Measurements from ENCODE around the gene G0S2.

- TF ChIP-seq, protein P1, sequence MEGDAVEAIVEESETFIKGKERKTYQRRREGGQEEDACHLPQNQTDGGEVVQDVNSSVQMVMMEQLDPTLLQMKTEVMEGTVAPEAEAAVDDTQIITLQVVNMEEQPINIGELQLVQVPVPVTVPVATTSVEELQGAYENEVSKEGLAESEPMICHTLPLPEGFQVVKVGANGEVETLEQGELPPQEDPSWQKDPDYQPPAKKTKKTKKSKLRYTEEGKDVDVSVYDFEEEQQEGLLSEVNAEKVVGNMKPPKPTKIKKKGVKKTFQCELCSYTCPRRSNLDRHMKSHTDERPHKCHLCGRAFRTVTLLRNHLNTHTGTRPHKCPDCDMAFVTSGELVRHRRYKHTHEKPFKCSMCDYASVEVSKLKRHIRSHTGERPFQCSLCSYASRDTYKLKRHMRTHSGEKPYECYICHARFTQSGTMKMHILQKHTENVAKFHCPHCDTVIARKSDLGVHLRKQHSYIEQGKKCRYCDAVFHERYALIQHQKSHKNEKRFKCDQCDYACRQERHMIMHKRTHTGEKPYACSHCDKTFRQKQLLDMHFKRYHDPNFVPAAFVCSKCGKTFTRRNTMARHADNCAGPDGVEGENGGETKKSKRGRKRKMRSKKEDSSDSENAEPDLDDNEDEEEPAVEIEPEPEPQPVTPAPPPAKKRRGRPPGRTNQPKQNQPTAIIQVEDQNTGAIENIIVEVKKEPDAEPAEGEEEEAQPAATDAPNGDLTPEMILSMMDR (IDR thresholded peaks at IDR 0.05), result no peak
- TF ChIP-seq NFIC (IDR thresholded peaks at IDR 0.05; ENCODE audit: borderline replicate concordance) (no peak), CHD2 (IDR thresholded peaks at IDR 0.05; ENCODE audit: low read length, partially characterized antibody) (no peak), MAX (IDR thresholded peaks at IDR 0.05; ENCODE audit: low read depth) (no peak), RCOR1 (IDR thresholded peaks at IDR 0.05; ENCODE audit: low read length) (no peak), POLR2AphosphoS5 (IDR thresholded peaks at IDR 0.05; ENCODE audit: low read depth, low read length) (no peak), EP300 (IDR thresholded peaks at IDR 0.05; ENCODE audit: borderline replicate concordance in 1 of 2, low read depth in 1 of 2, low read length in 1 of 2) (no peak), MEF2A (IDR thresholded peaks at IDR 0.05; ENCODE audit: borderline replicate concordance, low read depth) (no peak)
- TF ChIP-seq, protein P2, sequence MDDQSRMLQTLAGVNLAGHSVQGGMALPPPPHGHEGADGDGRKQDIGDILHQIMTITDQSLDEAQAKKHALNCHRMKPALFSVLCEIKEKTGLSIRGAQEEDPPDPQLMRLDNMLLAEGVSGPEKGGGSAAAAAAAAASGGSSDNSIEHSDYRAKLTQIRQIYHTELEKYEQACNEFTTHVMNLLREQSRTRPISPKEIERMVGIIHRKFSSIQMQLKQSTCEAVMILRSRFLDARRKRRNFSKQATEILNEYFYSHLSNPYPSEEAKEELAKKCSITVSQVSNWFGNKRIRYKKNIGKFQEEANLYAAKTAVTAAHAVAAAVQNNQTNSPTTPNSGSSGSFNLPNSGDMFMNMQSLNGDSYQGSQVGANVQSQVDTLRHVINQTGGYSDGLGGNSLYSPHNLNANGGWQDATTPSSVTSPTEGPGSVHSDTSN (IDR thresholded peaks at IDR 0.05), result peak; percentile 32; the same call in 1 of the 2 replicates
Measured at GRCh38 chr1:209633335-209633997, 41.7 kb upstream of the G0S2 start.

Measured in SK-N-SH (cell line).